NCI-H1930 (cell line): ENCODE data around the gene AUTS2.

Experiments
- DNase-seq, 2 experiments: peaks; one replicate each; lab custom pipeline; 2025; lab: John Stamatoyannopoulos, UW

AUTS2 gene

GRCh38 chr7:70470746-70471145 lies 872.5 kb downstream of the AUTS2 start:
- DNase-seq, result no peak

GRCh38 chr7:70472601-70473237 lies 874.4 kb downstream of the AUTS2 start:
- no peak for DNase-seq

GRCh38 chr7:70474639-70475234 lies 876.5 kb downstream of the AUTS2 start:
- DNase-seq, result no peak

GRCh38 chr7:70477036-70478010 lies 879.0 kb downstream of the AUTS2 start:
- DNase-seq, result no peak

- no peak for DNase-seq
Observed at GRCh38 chr7:70479153-70480021, 881.1 kb downstream of the AUTS2 start.

- DNase-seq, result no peak
Observed at GRCh38 chr7:70480927-70481569, 882.8 kb downstream of the AUTS2 start.

- DNase-seq, result no peak
Observed at GRCh38 chr7:70481570-70482123, 883.4 kb downstream of the AUTS2 start.

- no peak for DNase-seq
Observed at GRCh38 chr7:70484255-70484654, 886.0 kb downstream of the AUTS2 start.

GRCh38 chr7:70486977-70487376 lies 888.7 kb downstream of the AUTS2 start:
- DNase-seq, result no peak

GRCh38 chr7:70487428-70487827 lies 889.2 kb downstream of the AUTS2 start:
- no peak for DNase-seq

- DNase-seq, result no peak
Observed at GRCh38 chr7:70487886-70488285, 889.6 kb downstream of the AUTS2 start.

GRCh38 chr7:70489813-70490212 lies 891.5 kb downstream of the AUTS2 start:
- no peak for DNase-seq

- no peak for DNase-seq
Observed at GRCh38 chr7:70492625-70493024, 894.4 kb downstream of the AUTS2 start.

GRCh38 chr7:70494225-70495032 lies 896.2 kb downstream of the AUTS2 start:
- no peak for DNase-seq

- no peak for DNase-seq
Observed at GRCh38 chr7:70495033-70495376, 896.7 kb downstream of the AUTS2 start.

- DNase-seq, result no peak
Observed at GRCh38 chr7:70497793-70498192, 899.5 kb downstream of the AUTS2 start.

- DNase-seq, result no peak
Observed at GRCh38 chr7:70498232-70498992, 900.1 kb downstream of the AUTS2 start.

GRCh38 chr7:70500261-70500660 lies 902.0 kb downstream of the AUTS2 start:
- DNase-seq, result no peak

GRCh38 chr7:70502117-70502863 lies 904.0 kb downstream of the AUTS2 start:
- DNase-seq, result no peak
